H1 (cell line): ENCODE data around the gene STT3B. TPM values are rescaled to one million over a fixed set of nuclear protein-coding genes. Genes with fewer than 3 reads are reported as not detected.

Experiments
- CTCF ChIA-PET: fragments of 300-600 bp; sonication (Branson Sonifier 250); formaldehyde crosslinking; loops from one replicate; lab custom pipeline; 2021; ENCODE audit not compliant: partially characterized antibody; lab: Charles Lee
- POLR2A ChIA-PET: fragments of 300-600 bp; sonication (Branson Sonifier 250); formaldehyde crosslinking; loops from one replicate; lab custom pipeline; 2021; ENCODE audit warnings: inconsistent platforms; ENCODE audit not compliant: partially characterized antibody; lab: Charles Lee
- DNase-seq, 2 experiments: peaks; one replicate each; pipeline versions ENCODE4 v3.0.0 to v3.0.0-alpha.2; 2010 to 2022; ENCODE audit warnings: low spot score in 2 of 2, low read depth in 1 of 2, mixed read lengths in 1 of 2
- FAIRE-seq: peaks from 2 replicates; lab custom pipeline; 2011; peaks lifted over from hg19 to GRCh38; lab: Jason Lieb, UNC
- H2AFZ ChIP-seq: 2 replicates; pipeline ENCODE4 v1.8.1; 2012; ENCODE audit warnings: low read length, inconsistent platforms
- H2AK5ac ChIP-seq: 2 replicates; pipeline ENCODE4 v1.6.1; 2013; ENCODE audit warnings: low read depth, low read length
- H2BK120ac ChIP-seq: replicated peaks from 2 replicates; pipeline ENCODE3; 2013; ENCODE audit warnings: low read depth, low read length, inconsistent platforms
- H2BK12ac ChIP-seq: 2 replicates; pipeline ENCODE4 v1.6.1; 2013; ENCODE audit warnings: low read depth, low read length
- H2BK15ac ChIP-seq: 2 replicates; pipeline ENCODE4 v1.6.1; 2013; ENCODE audit warnings: low read length
- H2BK20ac ChIP-seq: 2 replicates; pipeline ENCODE4 v1.6.1; 2013; ENCODE audit warnings: low read length
- H2BK5ac ChIP-seq: 2 replicates; pipeline ENCODE4 v1.6.1; 2013; ENCODE audit warnings: low read depth, low read length
- H3K14ac ChIP-seq: 2 replicates; pipeline ENCODE4 v1.6.1; 2013; ENCODE audit warnings: inconsistent platforms; ENCODE audit not compliant: insufficient read length
- H3K18ac ChIP-seq: 2 replicates; pipeline ENCODE4 v1.6.1; 2013; ENCODE audit warnings: low read length; ENCODE audit errors: extremely low read depth
- H3K23ac ChIP-seq: 2 replicates; pipeline ENCODE4 v1.6.1; 2013; ENCODE audit warnings: inconsistent platforms; ENCODE audit not compliant: insufficient read length
- H3K23me2 ChIP-seq: 2 replicates; pipeline ENCODE4 v1.6.1; 2013; ENCODE audit warnings: low read depth, low read length
- H3K27ac ChIP-seq: 2 replicates; pipeline ENCODE4 v1.6.1; 2011; ENCODE audit warnings: low read depth, low read length, inconsistent platforms
- H3K27me3 ChIP-seq, 4 experiments: replicated peaks in 1 of 4; 1 replicate in 1 of 4; 2 replicates in 3 of 4; pipeline versions ENCODE4 v1.6.1 to v1.8.1; 2011 to 2013; ENCODE audit warnings: low read length in 3 of 4, mild to moderate bottlenecking in 3 of 4, inconsistent platforms in 2 of 4, mixed read lengths in 2 of 4, moderate library complexity in 1 of 4; ENCODE audit not compliant: control insufficient read depth in 3 of 4, insufficient read depth in 3 of 4; ENCODE audit errors: extremely low read depth in 1 of 4
- H3K36me3 ChIP-seq, 4 experiments: 2 replicates each; pipeline versions ENCODE4 v1.6.1 to v1.8.1; 2011 to 2013; ENCODE audit warnings: mild to moderate bottlenecking in 4 of 4, low read length in 3 of 4, moderate library complexity in 2 of 4, control low read depth in 1 of 4, inconsistent platforms in 1 of 4; ENCODE audit not compliant: insufficient read depth in 4 of 4, control insufficient read depth in 2 of 4
- H3K4ac ChIP-seq: replicated peaks from 2 replicates; pipeline ENCODE3; 2013; ENCODE audit warnings: low read length, low read depth, mixed read lengths, inconsistent platforms; ENCODE audit not compliant: insufficient read length
- H3K4me1 ChIP-seq, 4 experiments: replicated peaks in 1 of 4; 1 replicate in 1 of 4; 2 replicates in 3 of 4; pipeline versions ENCODE4 v1.6.1 to v1.8.1; 2011 to 2013; ENCODE audit warnings: low read length in 3 of 4, inconsistent platforms in 2 of 4, mixed read lengths in 1 of 4; ENCODE audit not compliant: insufficient read depth in 4 of 4, control insufficient read depth in 3 of 4
- H3K4me2 ChIP-seq, 2 experiments: 2 replicates each; pipeline versions ENCODE4 v1.6.1 to v1.8.1; 2011 to 2013; ENCODE audit warnings: low read depth in 2 of 2, low read length in 2 of 2, control low read depth in 1 of 2, inconsistent platforms in 1 of 2, mild to moderate bottlenecking in 1 of 2; ENCODE audit not compliant: insufficient read depth in 1 of 2
- H3K4me3 ChIP-seq, 4 experiments: fragments of 200-600, 300-600 bp in 1 of 4; sonication (generic), shearing (Covaris generic), sonication (Bioruptor Twin) in 1 of 4; 2 replicates each; pipeline versions ENCODE4 v1.5.1 to v1.8.1; 2011 to 2016; ENCODE audit warnings: low read length in 4 of 4, low read depth in 3 of 4, control low read depth in 2 of 4, inconsistent platforms in 2 of 4, mild to moderate bottlenecking in 2 of 4, mixed read lengths in 1 of 4, moderate library complexity in 1 of 4; ENCODE audit not compliant: insufficient read depth in 2 of 4; ENCODE audit errors: extremely low read depth in 1 of 4
- H3K56ac ChIP-seq: replicated peaks from 2 replicates; pipeline ENCODE3; 2013; ENCODE audit warnings: low read depth, mild to moderate bottlenecking, mixed read lengths, low read length, inconsistent platforms; ENCODE audit not compliant: insufficient read length
- H3K79me1 ChIP-seq: 2 replicates; pipeline ENCODE4 v1.6.1; 2013; ENCODE audit warnings: low read depth, low read length, control low read depth
- H3K79me2 ChIP-seq, 2 experiments: 2 replicates each; pipeline versions ENCODE4 v1.6.1 to v1.8.1; 2012 to 2013; ENCODE audit warnings: low read length in 2 of 2, mild to moderate bottlenecking in 2 of 2, inconsistent platforms in 1 of 2; ENCODE audit not compliant: insufficient read depth in 2 of 2, control insufficient read depth in 1 of 2
- H3K9ac ChIP-seq, 4 experiments: replicated peaks in 1 of 4; 1 replicate in 1 of 4; 2 replicates in 3 of 4; pipeline versions ENCODE4 v1.6.1 to v1.8.1; 2011 to 2013; ENCODE audit warnings: low read depth in 3 of 4, low read length in 3 of 4, control low read depth in 2 of 4, mild to moderate bottlenecking in 2 of 4, moderate library complexity in 2 of 4, inconsistent platforms in 1 of 4; ENCODE audit errors: extremely low read depth in 1 of 4
- H3K9me3 ChIP-seq, 2 experiments: 2 replicates each; pipeline versions ENCODE4 v1.6.1 to v1.8.1; 2012 to 2013; ENCODE audit warnings: mild to moderate bottlenecking in 2 of 2, moderate library complexity in 2 of 2, control low read depth in 1 of 2, inconsistent platforms in 1 of 2, low read depth in 1 of 2, low read length in 1 of 2, mixed read lengths in 1 of 2; ENCODE audit not compliant: insufficient read depth in 2 of 2
- H4K20me1 ChIP-seq, 2 experiments: replicated peaks in 1 of 2; 2 replicates each; pipeline versions ENCODE3 to v1.8.1; 2011 to 2013; ENCODE audit warnings: inconsistent platforms in 2 of 2, low read length in 2 of 2, mild to moderate bottlenecking in 1 of 2; ENCODE audit not compliant: insufficient read depth in 2 of 2, control insufficient read depth in 1 of 2
- H4K5ac ChIP-seq: 2 replicates; pipeline ENCODE4 v1.6.1; 2013; ENCODE audit warnings: low read length, low read depth, mixed read lengths, inconsistent platforms; ENCODE audit not compliant: insufficient read length
- H4K8ac ChIP-seq: 2 replicates; pipeline ENCODE4 v1.8.0; 2013; ENCODE audit warnings: mild to moderate bottlenecking, moderate library complexity, low read length, inconsistent platforms; ENCODE audit not compliant: insufficient read depth; ENCODE audit errors: extremely low read depth
- H4K91ac ChIP-seq: replicated peaks from 2 replicates; pipeline ENCODE3; 2013; ENCODE audit warnings: low read length, mixed read lengths, inconsistent platforms; ENCODE audit not compliant: insufficient read length
- ASH2L ChIP-seq: fragments of 200-600, 300-600 bp; sonication (generic); IDR thresholded peaks from one replicate; pipeline ENCODE4 v1.7.1; 2017; ENCODE audit warnings: low read length
- ATF3 ChIP-seq: IDR thresholded peaks from 2 replicates; pipeline ENCODE4 v1.6.1; 2011; ENCODE audit warnings: low read depth, mild to moderate bottlenecking, low read length; ENCODE audit not compliant: insufficient read depth
- CBX5 ChIP-seq: fragments of 300-800, 300-1000 bp; sonication (generic); IDR thresholded peaks from 2 replicates; pipeline ENCODE4 v1.7.1; 2016; ENCODE audit warnings: antibody characterized with exemption, low read length, low read depth
- CHD2 ChIP-seq: IDR thresholded peaks from 2 replicates; pipeline ENCODE4 v1.6.1; 2012; ENCODE audit warnings: low read length, improper control_type of control experiment
- CTBP2 ChIP-seq: IDR thresholded peaks from 2 replicates; pipeline ENCODE4 v1.7.0; 2011; ENCODE audit warnings: borderline replicate concordance, mild to moderate bottlenecking, moderate library complexity, mixed read lengths, low read length; ENCODE audit not compliant: insufficient read depth, insufficient read length
- HDAC2 ChIP-seq, 2 experiments: fragments of 300-600 bp in 1 of 2; sonication (generic) in 1 of 2; IDR thresholded peaks; 2 replicates each; pipeline ENCODE4 v1.6.1; 2011 to 2012; ENCODE audit warnings: low read depth in 2 of 2, low read length in 2 of 2, mild to moderate bottlenecking in 2 of 2, moderate library complexity in 2 of 2, borderline replicate concordance in 1 of 2, inconsistent platforms in 1 of 2
- HDAC6 ChIP-seq: IDR thresholded peaks from one replicate; pipeline ENCODE4 v1.7.1; 2012; ENCODE audit warnings: low read depth, mild to moderate bottlenecking, inconsistent platforms, low read length, moderate library complexity
- RNF2 ChIP-seq: fragments of 200-900, 300-1000 bp; sonication (generic); IDR thresholded peaks from 2 replicates; pipeline ENCODE4 v1.7.1; 2016; ENCODE audit warnings: borderline replicate concordance, low read depth, mild to moderate bottlenecking, antibody characterized with exemption, low read length; ENCODE audit not compliant: poor library complexity, severe bottlenecking; ENCODE audit errors: missing control alignments
- SP1 ChIP-seq: IDR thresholded peaks from 2 replicates; pipeline ENCODE4 v1.6.1; 2011; ENCODE audit warnings: low read depth, low read length
- WGBS, 2 experiments: shearing (Covaris generic) in 1 of 2; methylation state at CpG; one replicate each; pipeline versions ENCODE4 v1.1.6 to v1.1.7; 2013 to 2015; ENCODE audit warnings: low lambda C conversion rate in 2 of 2, mixed read lengths in 2 of 2, inconsistent platforms in 1 of 2, low coverage in 1 of 2, missing lambda C conversion rate in 1 of 2; ENCODE audit not compliant: insufficient replicate concordance in 2 of 2, insufficient coverage in 1 of 2, insufficient read length in 1 of 2; ENCODE audit errors: extremely low coverage in 1 of 2, missing lambda C conversion rate in 1 of 2; 5-methylcytosine and 5-hydroxymethylcytosine counted together
- polyA plus RNA-seq, 7 experiments: library from polyadenylated mRNA; depleted of rRNA in 3 of 7; stranded (reverse) in 5 of 7; unstranded in 2 of 7; fragments of >200 nt in 5 of 7; fragments of 200-250 nt in 2 of 7; gene quantifications; 1 replicate in 5 of 7; 2 replicates in 1 of 7; 4 replicates in 1 of 7; pipeline versions ENCODE4 v1.2.1 to v1.2.3, GENCODE V29; 2011 to 2013; ENCODE audit warnings: missing spikeins in 2 of 7, mixed read lengths in 2 of 7
- total RNA-seq: library from RNA; stranded (reverse); fragmentation: NEBNext Ultra II Directional; extraction: Animal tissue kit (Norgen Biotek cat#: 25700); gene quantifications from 2 replicates; pipeline ENCODE4 v1.2.1, GENCODE V29; 2021
- TF ChIP-seq, protein P1 (sequence below), 3 experiments: IDR thresholded peaks; 1 replicate in 2 of 3; 2 replicates in 1 of 3; pipeline versions ENCODE4 v1.5.1 to v1.6.1; 2011; ENCODE audit warnings: low read length in 3 of 3, mild to moderate bottlenecking in 3 of 3, inconsistent platforms in 2 of 3, low read depth in 1 of 3, moderate library complexity in 1 of 3; ENCODE audit not compliant: insufficient read depth in 1 of 3; ENCODE audit errors: control extremely low read depth in 1 of 3

STT3B gene
- total and polyA plus RNA-seq, 2 of the 8 experiments (the other 6 are each of a cell fraction or from before 2014, with no cell fraction given): 43.5 to 134 TPM

GRCh38 chr3:31589228-31589627 lies 56.5 kb downstream of the STT3B start:
- H2BK20ac ChIP-seq: no peak overlapping the region
- no peak overlapping the region for H2BK12ac ChIP-seq
- 0 out of 2 replicates have a peak, but pooled peaks cover 2% of the 10 kb centered on the region for H3K79me1 ChIP-seq
- H3K14ac ChIP-seq: no peak overlapping the region
- ChIA-PET CTCF (interaction anchor here (1.0 to 2.2 kb wide), 2 partner anchors 9 to 23 kb away, joined by 3 to 6 read pairs; no protein-coding TSS in a partner anchor), POLR2A (no interaction called here)
- no peak overlapping the region for H4K91ac ChIP-seq
- H4K20me1 ChIP-seq: peaks cover 2 to 4% of the 10 kb centered on the region in 2 experiments
- H3K27ac ChIP-seq: no peak overlapping the region
- no peaks in the 10 kb centered on the region for H3K23me2 ChIP-seq
- no peak overlapping the region for H2BK15ac ChIP-seq
- 71% methylated on average over 2 of the region's 2 CpGs; no CpG with 5 or more reads in 1 of the 2 experiments for WGBS, 2 experiments
- H4K5ac ChIP-seq: no peak overlapping the region
- peaks cover 3 to 14% of the 10 kb centered on the region in 2 experiments; a peak in 3 of 4 replicates for H3K9me3 ChIP-seq
- H3K4me1 ChIP-seq: no peaks in the 10 kb centered on the region
- no peak for DNase-seq
- H2AFZ ChIP-seq: no peak overlapping the region
- H3K4me2 ChIP-seq: no peak overlapping the region
- H3K9ac ChIP-seq: no peak overlapping the region
- H3K4ac ChIP-seq: no peak overlapping the region
- H3K56ac ChIP-seq: no peak overlapping the region
- peaks cover 0 to 1% (median 0%) of the 10 kb centered on the region in 4 experiments; a peak in 1 of 7 replicates for H3K27me3 ChIP-seq
- H3K18ac ChIP-seq: no peak overlapping the region
- H3K4me3 ChIP-seq: no peak overlapping the region
- H2BK120ac ChIP-seq: no peak overlapping the region
- peaks cover 3 to 89% of the 10 kb centered on the region in 2 experiments; a peak in 3 of 4 replicates for H3K79me2 ChIP-seq
- no peak overlapping the region for H2BK5ac ChIP-seq
- no peak overlapping the region for H4K8ac ChIP-seq
- H3K23ac ChIP-seq: no peak overlapping the region
- no peak for FAIRE-seq
- H3K36me3 ChIP-seq: peaks cover 0 to 18% (median 8%) of the 10 kb centered on the region in 4 experiments; a peak in 4 of 8 replicates
- H2AK5ac ChIP-seq: no peak overlapping the region
- TF ChIP-seq CTBP2 (no peak), RNF2 (no peak), SP1 (no peak), HDAC2 (IDR thresholded peaks at IDR 0.05; ENCODE audit: borderline replicate concordance in 1 of 2, low read depth in 2 of 2, low read length in 2 of 2) (no peak), HDAC6 (no peak), CBX5 (no peak), ASH2L (no peak), ATF3 (no peak), CHD2 (no peak)
- TF ChIP-seq, protein P1, sequence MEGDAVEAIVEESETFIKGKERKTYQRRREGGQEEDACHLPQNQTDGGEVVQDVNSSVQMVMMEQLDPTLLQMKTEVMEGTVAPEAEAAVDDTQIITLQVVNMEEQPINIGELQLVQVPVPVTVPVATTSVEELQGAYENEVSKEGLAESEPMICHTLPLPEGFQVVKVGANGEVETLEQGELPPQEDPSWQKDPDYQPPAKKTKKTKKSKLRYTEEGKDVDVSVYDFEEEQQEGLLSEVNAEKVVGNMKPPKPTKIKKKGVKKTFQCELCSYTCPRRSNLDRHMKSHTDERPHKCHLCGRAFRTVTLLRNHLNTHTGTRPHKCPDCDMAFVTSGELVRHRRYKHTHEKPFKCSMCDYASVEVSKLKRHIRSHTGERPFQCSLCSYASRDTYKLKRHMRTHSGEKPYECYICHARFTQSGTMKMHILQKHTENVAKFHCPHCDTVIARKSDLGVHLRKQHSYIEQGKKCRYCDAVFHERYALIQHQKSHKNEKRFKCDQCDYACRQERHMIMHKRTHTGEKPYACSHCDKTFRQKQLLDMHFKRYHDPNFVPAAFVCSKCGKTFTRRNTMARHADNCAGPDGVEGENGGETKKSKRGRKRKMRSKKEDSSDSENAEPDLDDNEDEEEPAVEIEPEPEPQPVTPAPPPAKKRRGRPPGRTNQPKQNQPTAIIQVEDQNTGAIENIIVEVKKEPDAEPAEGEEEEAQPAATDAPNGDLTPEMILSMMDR (IDR thresholded peaks at IDR 0.05; ENCODE audit: control extremely low read depth in 1 of 3, insufficient read depth in 1 of 3, low read depth in 1 of 3, low read length in 3 of 3): no peak
